NCI-H1092 treated with DMSO at 0.1 percent for 48 hours (cell line): ENCODE results near the gene MARK1.
"Not testable (repeated sequence)": the region's sequence is repeated elsewhere in the genome, so short reads cannot be mapped to it uniquely, and the experiment has no call there.

Experiments used
- DNase-seq: peaks from one replicate; lab custom pipeline; 2025; lab: John Stamatoyannopoulos, UW

MARK1 gene

GRCh38 chr1:220528679-220529501 is 954 bp downstream of the MARK1 start:
- DNase-seq, result peak; percentile 70

- no peak for DNase-seq
Measured at GRCh38 chr1:220529521-220530020, 1.6 kb downstream of the MARK1 start.

DNA sequence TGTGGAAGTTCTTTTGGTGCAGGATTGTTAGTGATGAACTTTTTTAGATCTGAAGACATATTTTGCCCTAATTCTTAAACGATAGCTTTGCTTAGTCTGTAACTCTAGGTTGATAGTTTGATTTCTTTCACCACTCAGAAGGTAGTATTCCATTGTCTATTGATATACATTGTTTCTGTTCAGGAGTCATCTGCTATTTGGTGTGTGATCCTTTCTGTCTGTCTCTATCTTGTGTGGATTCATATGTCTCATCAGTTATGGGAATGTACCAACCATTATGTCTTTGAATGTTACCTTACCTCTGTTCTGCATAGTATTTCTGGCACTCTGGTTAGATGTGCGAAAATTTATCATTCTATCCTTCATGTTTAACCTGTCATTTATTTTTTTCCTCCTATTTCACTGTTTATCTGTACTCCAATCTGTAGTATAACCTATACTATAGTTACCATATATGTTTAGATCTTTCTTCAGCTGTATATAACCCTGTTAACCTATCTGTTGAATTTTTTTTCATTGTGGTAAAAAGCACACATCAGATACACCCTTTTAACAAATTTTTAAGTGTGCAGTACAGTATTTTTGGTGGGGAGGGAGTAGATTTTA is 5.7 kb downstream of the MARK1 start:
- no peak for DNase-seq

GRCh38 chr1:220544901-220545303 is 17.0 kb downstream of the MARK1 start:
- DNase-seq, result no peak

DNA sequence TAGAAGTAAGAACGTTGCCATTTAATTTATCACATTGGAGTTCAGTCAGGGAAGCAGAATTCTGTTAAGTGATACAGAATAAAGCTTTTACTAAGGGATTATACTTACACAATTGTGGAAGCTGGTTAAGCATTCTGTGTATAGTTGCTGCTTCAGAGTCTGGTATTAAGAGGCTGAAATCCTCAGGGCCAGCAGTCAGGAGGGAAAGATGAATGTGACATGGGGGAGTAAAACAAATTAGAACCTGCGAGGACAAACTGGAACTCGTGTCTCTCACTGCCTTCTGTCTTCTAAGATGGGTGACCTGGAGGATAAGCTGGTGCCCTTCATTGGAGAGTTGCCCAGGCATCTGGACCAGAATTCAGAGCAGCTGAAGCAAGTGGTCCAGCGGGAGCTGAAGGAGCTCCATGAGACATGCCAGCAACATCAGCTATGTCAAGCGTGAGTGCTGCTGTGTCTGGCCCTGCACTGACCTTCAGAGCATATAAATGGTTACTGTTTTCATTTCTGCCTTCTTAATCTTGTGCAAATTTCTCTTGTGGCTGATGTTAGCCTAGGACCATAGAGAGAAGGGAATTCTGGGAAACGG is 23.0 kb downstream of the MARK1 start:
- no peak for DNase-seq

DNA sequence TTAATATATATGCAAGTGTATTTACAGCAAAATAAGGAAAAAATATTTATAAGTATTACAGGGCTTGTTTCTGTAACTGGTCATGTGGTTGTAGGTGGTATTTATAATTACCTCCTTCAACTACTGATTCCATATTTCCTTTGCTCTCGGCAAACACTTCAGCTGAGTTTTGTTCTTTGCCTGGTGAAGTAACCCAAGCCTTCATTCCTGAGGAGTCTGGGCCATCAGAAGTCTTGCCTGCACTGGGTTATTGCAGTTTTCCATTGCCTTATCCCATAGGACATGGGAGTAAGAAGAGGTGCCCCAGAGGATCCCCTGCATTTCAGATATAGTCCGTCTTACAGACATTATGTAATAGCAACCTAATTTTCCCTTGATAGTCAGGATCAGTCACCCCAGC is 23.8 kb downstream of the MARK1 start:
- DNase-seq, result no peak

DNA sequence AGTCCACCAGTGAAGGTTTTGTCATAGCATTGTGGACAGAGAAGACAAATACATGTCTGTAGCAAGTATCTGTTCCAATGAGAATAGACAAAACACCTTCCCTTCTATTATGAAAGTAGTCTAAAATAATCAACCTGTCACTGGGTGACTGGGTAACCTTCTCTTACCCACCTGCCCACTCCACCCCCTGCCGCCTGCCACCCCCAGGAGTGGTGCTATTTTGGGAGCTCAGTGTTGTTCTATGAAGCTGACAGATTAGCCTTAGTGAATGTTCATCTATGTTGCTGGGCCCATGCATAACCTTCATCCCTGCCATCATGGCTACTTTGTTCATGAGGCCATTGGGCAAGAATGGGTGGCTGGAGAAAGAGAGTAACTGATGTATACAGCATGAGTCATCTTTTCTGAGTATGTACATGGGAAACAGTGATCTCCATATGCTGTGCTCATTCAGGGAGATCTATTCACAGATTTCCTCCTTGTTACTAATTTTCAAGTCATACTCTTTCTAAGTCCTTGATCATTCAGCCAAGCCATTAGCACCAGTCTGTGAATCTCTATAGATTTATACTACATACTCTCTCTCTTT is 24.8 kb downstream of the MARK1 start:
- no peak for DNase-seq

DNA sequence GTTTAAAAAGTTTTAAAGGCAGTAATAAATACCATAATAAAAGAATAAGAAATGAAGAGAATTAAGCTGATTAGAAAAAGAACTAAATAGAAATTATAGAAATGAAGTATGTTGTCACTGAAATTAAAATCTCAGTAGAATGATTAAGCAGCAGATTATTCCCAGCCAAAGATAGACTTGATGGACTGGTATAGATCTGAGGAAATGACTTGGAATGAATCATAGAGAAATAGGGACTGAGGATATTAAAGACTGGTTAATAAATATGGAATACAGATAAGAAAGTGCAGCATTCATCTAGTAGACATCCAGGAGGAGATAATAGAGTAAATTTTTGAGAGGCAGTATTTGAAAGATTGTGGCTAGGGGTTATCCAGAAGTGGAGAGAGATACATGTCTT is 28.7 kb downstream of the MARK1 start:
- no peak for DNase-seq

DNA sequence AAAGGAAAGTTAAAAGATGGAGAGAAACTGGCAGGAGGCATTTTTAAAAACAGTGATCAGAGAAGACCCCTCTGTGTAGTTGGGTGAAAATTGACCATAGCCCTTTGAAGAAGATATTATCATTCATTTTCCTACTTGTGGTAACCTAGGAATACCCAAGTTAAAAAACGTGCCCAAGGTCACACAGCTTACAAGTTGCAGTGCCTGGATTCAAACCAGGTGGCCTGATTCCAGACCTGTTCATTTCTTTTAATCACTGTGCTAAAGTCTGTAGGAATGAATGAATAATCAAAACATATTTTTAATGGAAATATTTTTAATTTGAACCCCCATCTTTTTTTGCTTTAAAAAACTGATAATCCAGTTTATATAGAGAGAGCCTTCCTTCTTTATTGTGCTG is 35.6 kb downstream of the MARK1 start:
- DNase-seq, result no peak

DNA sequence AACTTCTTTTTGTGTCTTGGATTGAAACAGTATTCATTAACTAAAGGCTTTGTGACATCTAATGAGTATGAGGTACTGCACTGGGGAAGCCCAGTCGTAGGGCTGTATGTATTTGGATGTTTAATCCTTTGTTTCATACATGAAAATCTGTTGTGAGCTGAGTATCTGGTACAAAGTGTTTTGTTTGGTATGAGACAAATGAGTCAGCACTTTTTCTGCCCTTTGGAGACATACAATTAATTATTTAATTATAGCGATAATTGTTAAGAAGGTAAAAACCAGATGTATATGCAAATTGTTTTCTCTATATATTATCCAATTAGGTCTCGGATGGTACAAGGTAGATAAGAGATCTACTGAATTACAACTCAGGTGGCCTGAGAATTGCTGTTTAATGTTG is 36.3 kb downstream of the MARK1 start:
- no peak for DNase-seq

GRCh38 chr1:220565670-220566069 is 37.7 kb downstream of the MARK1 start:
- DNase-seq, result no peak

GRCh38 chr1:220566869-220567268 is 38.9 kb downstream of the MARK1 start:
- DNase-seq, result no peak

- no peak for DNase-seq
Measured at GRCh38 chr1:220572416-220572815, 44.5 kb downstream of the MARK1 start.

DNA sequence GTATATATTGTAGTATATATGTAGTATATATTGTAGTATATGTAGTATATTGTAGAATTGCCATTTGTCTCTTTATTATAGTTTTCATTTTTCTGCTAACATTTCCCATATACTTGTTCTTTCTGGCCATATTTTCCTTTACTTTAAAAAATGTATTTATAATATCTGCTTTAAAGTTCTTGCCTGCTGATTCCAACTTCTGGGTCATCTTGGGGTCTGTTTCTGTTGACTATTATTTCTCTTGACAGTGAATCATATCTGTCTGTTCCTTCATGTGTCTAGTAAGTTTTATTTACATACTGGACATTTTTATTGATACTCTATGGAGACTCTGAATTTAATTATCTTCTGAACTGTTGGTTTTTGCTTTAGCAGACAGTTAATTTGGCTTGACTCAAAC is 45.9 kb downstream of the MARK1 start:
- DNase-seq, result no peak

- DNase-seq, result no peak
Measured at GRCh38 chr1:220575718-220576497, 48.0 kb downstream of the MARK1 start.

GRCh38 chr1:220577926-220578325 is 50.0 kb downstream of the MARK1 start:
- no peak for DNase-seq

DNA sequence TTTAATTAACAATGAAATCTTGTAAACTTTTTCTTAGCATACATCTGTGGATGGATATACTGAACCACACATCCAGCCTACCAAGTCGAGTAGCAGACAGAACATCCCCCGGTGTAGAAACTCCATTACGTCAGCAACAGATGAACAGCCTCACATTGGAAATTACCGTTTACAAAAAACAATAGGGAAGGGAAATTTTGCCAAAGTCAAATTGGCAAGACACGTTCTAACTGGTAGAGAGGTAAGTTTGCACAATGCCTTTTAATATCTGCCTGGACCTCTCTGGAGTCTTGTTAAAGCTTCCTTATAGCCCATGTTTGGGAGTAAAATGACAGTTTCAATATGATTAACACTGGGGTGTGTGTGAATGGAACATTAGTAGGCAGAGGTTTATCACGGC is 51.4 kb downstream of the MARK1 start:
- DNase-seq, result no peak

DNA sequence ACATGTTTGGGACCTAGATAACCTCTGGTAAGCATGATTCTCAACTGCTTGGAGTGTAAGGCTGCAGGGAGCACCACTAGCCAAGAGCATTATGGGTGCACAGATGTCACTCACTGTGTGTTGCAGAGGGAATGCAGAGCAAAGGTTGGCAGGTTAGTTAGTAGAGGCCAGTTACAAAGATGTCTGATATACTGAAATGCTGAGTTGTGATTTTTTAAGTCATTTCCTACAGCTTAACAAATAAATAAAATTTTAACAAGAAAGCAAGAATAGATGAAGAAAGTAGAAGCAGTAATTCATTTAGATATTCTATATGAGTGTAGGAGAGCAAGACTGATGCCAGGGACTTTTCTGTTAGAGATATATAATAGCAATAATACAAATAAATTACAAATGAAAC is 64.8 kb downstream of the MARK1 start:
- DNase-seq, result no peak

DNA sequence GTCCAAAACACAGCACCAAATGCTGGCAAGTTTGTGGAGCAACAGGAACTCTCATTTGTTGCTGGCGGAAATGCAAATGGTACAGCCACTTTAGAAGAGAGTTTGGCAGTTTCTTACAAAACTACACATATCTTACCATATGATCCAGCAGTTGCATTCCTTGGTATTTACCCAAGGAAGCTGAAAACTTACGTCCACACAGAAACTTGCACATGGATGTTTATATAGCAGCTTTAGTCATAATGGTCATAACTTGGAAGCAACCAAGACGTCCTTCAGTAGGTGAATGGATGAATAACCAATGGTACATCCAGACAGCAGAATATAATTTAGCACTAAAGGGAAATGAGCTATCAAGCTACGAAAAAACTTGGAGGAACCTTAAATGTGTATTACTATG is 66.4 kb downstream of the MARK1 start:
- no peak for DNase-seq

- no peak for DNase-seq
Measured at GRCh38 chr1:220595179-220595578, 67.2 kb downstream of the MARK1 start.

DNA sequence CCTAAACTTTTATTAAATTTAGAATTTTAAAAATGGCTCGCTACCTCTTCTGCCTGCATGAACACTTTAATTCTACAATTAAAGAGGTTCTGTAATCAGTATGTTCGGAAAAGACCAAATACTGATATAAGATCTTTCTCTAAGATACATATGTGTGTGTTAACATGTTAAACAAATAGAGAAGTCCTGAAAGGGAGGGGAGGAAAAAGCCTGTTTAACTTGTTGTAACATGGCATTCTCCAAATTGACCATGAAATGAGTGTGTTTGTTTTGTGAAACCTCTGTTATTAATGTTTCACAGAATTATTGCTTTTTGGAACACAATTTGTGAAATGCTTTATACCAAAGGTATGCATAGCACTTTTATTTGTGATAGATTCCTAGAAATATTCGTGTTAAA is 77.0 kb downstream of the MARK1 start:
- DNase-seq, result no peak

GRCh38 chr1:220605651-220606050 is 77.7 kb downstream of the MARK1 start:
- DNase-seq, result not testable (repeated sequence)
